ENCODE data around the gene IL1RAPL1.
A peak's percentile ranks its signal among the peaks of the same experiment; 100 is the strongest.
"Not testable (repeated sequence)": the region's sequence is repeated elsewhere in the genome, so short reads cannot be mapped to it uniquely, and the experiment has no call there.

The IL1RAPL1 gene

GRCh38 chrX:29299684-29300083 lies 712.4 kb downstream of the IL1RAPL1 start:
- TF ChIP-seq CTCF (IDR thresholded peaks at IDR 0.05; ENCODE audit: low read depth, low read length, missing control alignments), result no peak
- in situ Hi-C loops (cut with HindIII; ENCODE audit: low sequenced_read_pairs), result no loop called here

DNA sequence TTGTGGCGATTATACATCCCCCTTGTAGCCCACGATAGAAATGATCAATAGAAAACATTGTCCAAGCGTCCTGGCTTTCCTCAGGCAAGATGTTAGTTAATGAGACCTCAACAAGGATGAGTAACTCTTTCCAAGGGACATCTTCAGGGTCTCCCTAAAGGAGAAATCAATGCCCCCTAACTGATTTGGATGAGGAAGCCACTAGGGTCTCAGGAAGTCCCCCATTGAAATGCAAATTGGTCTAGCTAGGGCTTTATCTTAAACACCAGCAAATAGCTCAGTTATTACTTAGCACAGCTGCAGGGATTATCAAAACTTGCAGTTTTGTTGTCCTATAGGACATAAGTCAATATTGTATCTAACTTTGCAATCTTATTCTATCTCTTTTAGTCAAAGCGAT lies 721.5 kb downstream of the IL1RAPL1 start:
- no peak for DNase-seq (ENCODE audit: low read depth)
- TF ChIP-seq CTCF (IDR thresholded peaks at IDR 0.05; ENCODE audit: low read depth, low read length, missing control alignments), result no peak
- in situ Hi-C loops (cut with HindIII; ENCODE audit: low sequenced_read_pairs), result no loop called here
- H3K4me3 ChIP-seq (ENCODE audit: low read depth, low read length), result no peak overlapping the region

More at GRCh38 chrX:29299684-29300083, 712.4 kb downstream of the IL1RAPL1 start:
- no peak overlapping the region for H3K4me3 ChIP-seq (ENCODE audit: low read depth, low read length)
- no peak for DNase-seq (ENCODE audit: low read depth)

GRCh38 chrX:29315931-29316330 lies 728.7 kb downstream of the IL1RAPL1 start:
- in situ Hi-C loops (cut with HindIII; ENCODE audit: low sequenced_read_pairs), result no loop called here
- DNase-seq (ENCODE audit: low read depth), result no peak
- no peak overlapping the region for H3K4me3 ChIP-seq (ENCODE audit: low read depth, low read length)
- no peak for TF ChIP-seq CTCF (IDR thresholded peaks at IDR 0.05; ENCODE audit: low read depth, low read length, missing control alignments)

GRCh38 chrX:29318012-29318411 lies 730.8 kb downstream of the IL1RAPL1 start:
- in situ Hi-C loops (cut with HindIII; ENCODE audit: low sequenced_read_pairs), result no loop called here
- no peak overlapping the region for H3K4me3 ChIP-seq (ENCODE audit: low read depth, low read length)
- peak; percentile 34 for DNase-seq (ENCODE audit: low read depth)
- TF ChIP-seq CTCF (IDR thresholded peaks at IDR 0.05; ENCODE audit: low read depth, low read length, missing control alignments), result no peak

DNA sequence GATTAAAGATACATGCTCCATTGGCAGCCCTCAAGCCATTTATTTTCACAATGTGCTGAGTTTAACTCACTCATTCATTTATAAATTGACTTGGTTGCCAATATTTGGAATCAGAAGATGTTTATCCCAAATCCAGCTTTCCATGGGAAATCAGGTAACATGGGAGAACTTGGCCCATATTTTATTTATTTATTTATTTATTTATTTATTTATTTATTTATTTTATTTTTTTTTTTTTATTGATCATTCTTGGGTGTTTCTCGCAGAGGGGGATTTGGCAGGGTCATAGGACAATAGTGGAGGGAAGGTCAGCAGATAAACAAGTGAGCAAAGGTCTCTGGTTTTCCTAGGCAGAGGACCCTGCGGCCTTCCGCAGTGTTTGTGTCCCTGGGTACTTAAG lies 745.2 kb downstream of the IL1RAPL1 start:
- H3K4me3 ChIP-seq (ENCODE audit: low read depth, low read length); in situ Hi-C loops (cut with HindIII; ENCODE audit: low sequenced_read_pairs); DNase-seq (ENCODE audit: low read depth): not testable (repeated sequence)

DNA sequence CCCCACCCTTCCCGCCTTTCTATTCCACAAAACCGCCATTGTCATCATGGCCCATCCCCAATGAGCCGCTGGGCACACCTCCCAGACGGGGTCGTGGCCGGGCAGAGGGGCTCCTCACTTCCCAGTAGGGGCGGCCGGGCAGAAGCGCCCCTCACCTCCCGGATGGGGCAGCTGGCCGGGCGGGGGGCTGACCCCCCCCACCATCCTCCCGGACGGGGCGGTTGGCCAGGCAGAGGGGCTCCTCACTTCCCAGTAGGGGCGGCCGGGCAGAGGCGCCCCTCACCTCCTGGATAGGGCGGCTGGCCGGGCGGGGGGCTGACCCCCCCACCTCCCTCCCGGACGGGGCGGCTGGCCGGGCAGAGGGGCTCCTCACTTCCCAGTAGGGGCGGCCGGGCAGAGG lies 745.8 kb downstream of the IL1RAPL1 start:
- DNase-seq (ENCODE audit: low read depth); H3K4me3 ChIP-seq (ENCODE audit: low read depth, low read length); in situ Hi-C loops (cut with HindIII; ENCODE audit: low sequenced_read_pairs): not testable (repeated sequence)

GRCh38 chrX:29348288-29348687 lies 761.0 kb downstream of the IL1RAPL1 start:
- no peak for TF ChIP-seq CTCF (IDR thresholded peaks at IDR 0.05; ENCODE audit: low read depth, low read length, missing control alignments)
- in situ Hi-C loops (cut with HindIII; ENCODE audit: low sequenced_read_pairs), result no loop called here
- no peak overlapping the region for H3K4me3 ChIP-seq (ENCODE audit: low read depth, low read length)
- DNase-seq (ENCODE audit: low read depth), result no peak

DNA sequence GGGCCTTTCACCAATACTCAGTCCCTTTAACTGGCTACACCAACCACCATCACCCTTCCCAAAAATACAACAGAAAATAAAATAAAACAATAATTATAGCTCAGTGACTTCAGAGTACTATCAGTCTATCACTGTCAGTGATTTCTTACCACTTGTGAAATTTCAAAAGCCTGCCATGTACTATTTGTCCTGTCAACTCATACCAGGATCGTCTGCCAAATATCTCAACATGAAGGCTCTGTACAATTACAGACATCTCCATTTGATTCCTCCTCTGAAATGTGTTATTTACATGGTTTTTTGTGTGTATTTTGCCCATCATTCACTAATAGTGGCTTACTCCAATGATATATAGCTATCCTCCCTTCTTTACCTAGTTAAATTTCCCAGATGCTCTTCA lies 772.0 kb downstream of the IL1RAPL1 start:
- no peak for TF ChIP-seq CTCF (IDR thresholded peaks at IDR 0.05; ENCODE audit: low read depth, low read length, missing control alignments)
- no peak for DNase-seq (ENCODE audit: low read depth)
- in situ Hi-C loops (cut with HindIII; ENCODE audit: low sequenced_read_pairs), result no loop called here
- no peak overlapping the region for H3K4me3 ChIP-seq (ENCODE audit: low read depth, low read length)

GRCh38 chrX:29374765-29375164 lies 787.5 kb downstream of the IL1RAPL1 start:
- not testable (repeated sequence) for DNase-seq (ENCODE audit: low read depth)

More at GRCh38 chrX:29374765-29375164, 787.5 kb downstream of the IL1RAPL1 start:
- H3K4me3 ChIP-seq (ENCODE audit: low read depth, low read length); in situ Hi-C loops (cut with HindIII; ENCODE audit: low sequenced_read_pairs): not testable (repeated sequence)
